HG03060 (cell line): ENCODE data around the gene NEUROG1.

ENCODE experiments used
- ATAC-seq: cut with Tn5 transposase; IDR thresholded peaks from one replicate; pipeline ENCODE4 v1.9.1; 2021; ENCODE audit warnings: low read depth, moderate number of reproducible peaks; ENCODE audit not compliant: unreplicated experiment

The NEUROG1 gene

DNA sequence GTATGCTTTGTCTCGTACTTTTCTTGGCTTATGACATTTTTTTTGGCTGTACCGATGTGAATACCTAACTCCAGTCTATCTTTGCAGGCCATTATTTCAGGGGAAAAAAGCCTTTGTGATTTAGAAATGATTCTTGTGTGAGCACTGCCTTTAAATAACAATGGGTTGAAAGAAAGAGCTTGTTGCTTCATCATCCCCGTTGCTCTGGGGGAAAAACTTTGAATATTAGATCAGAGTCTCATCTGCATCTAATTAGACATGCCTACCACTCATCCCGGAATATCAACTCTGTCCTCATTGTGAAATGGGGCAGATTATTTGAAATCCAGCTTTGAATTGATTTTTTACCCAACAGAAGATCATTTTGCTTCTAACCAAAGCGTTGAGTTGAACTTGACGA lies 29.5 kb upstream of the NEUROG1 start:
- no peak for ATAC-seq

DNA sequence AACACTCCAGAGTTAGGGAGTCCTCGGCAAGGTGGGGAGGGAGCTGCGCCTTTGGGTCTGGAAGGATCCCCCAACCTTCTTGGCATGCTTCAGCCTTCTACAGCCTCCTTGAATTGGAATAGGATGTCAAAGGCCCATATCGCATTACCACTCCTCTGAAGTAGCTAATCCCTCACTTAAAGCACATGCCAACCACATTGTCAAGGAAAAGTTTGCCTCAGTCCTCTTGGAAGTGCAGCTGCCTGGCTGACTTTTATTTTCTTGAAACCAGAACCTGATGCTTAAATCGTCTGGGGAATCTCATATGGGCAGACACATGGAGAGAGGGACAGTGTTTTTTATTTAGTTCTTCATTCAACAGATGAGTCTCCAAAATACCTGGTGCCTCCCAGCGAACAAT lies 28.6 kb upstream of the NEUROG1 start:
- ATAC-seq = no peak

DNA sequence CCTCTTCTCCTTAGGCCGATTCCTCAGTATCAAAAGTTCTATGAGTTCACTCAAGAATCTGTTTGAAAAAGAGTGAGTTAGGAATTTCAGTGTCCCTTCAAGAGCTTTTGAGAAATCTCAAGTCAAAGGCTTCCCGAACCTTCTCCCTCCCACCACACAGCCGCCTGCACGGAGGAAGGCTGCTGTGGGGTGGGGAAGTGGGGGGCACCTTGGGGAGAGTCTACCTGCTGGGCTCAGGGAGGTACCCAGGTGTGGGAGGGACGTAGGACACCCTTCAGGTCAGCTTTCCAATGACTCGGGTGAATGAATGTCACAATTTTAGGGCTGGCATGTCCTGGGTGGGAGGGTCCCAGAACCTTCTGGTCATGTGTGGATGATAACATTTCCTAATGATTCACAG lies 25.5 kb upstream of the NEUROG1 start:
- no peak for ATAC-seq

DNA sequence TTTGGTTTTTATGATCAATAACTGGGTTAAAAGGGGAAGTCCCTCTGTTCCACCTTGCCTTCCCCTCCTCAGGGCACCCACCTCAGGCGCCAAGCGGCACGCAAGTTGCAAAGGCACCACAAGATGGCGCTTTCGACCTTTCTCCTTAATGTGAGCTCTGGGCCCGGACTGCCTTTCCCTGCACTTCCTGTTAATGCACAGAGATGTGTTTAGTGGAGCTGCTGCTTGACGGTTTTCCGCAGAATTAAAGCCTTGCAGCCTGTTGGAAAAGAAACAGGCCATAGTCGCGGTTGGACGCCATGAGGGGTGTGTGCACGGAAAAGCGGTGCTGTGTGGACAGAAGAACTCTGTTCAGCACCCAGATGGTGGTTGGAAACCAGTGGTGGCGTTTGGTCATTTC lies 25.1 kb upstream of the NEUROG1 start:
- ATAC-seq = peak; percentile 74

- no peak for ATAC-seq
Observed at GRCh38 chr5:135559354-135559753, 23.6 kb upstream of the NEUROG1 start.

DNA sequence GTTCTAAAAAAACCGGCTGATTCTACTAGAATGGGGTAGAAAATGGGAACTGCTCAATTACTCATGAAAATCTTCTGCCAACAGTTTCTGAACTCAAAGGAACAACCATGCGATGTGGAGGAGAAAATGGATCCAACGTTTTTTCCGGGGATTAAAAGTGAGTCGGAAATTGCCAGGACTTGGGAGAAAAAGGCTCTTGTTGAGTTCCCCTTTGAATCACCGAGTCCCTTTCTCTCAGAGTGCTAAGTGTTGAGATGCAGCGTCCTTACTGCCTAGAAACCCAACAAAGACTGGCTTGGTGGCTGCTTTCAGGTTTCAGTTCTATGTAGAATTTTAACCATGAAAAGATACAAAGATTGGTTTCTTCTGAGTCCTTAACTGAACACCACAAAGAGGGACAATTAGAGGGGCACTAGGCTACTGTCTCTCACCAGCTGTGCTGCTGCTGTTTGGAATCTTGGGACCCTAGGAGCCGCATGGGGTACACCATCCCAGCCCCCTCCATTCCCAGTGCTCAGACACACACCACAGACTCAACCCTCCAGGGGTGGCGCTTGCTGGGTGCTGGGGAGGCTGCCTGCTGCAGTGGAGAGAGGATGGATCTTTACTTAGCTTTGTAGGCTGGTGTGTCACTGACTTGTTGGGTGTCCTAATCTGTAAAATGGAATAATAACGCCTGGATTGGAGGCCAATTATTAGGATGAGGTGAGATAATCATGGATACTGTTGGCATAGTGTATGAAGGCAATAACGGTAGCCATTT lies 21.5 kb upstream of the NEUROG1 start:
- no peak for ATAC-seq

GRCh38 chr5:135556620-135557019 lies 20.9 kb upstream of the NEUROG1 start:
- no peak for ATAC-seq

GRCh38 chr5:135555530-135555929 lies 19.8 kb upstream of the NEUROG1 start:
- no peak for ATAC-seq

- ATAC-seq = no peak
Observed at GRCh38 chr5:135553688-135554462, 18.1 kb upstream of the NEUROG1 start.

DNA sequence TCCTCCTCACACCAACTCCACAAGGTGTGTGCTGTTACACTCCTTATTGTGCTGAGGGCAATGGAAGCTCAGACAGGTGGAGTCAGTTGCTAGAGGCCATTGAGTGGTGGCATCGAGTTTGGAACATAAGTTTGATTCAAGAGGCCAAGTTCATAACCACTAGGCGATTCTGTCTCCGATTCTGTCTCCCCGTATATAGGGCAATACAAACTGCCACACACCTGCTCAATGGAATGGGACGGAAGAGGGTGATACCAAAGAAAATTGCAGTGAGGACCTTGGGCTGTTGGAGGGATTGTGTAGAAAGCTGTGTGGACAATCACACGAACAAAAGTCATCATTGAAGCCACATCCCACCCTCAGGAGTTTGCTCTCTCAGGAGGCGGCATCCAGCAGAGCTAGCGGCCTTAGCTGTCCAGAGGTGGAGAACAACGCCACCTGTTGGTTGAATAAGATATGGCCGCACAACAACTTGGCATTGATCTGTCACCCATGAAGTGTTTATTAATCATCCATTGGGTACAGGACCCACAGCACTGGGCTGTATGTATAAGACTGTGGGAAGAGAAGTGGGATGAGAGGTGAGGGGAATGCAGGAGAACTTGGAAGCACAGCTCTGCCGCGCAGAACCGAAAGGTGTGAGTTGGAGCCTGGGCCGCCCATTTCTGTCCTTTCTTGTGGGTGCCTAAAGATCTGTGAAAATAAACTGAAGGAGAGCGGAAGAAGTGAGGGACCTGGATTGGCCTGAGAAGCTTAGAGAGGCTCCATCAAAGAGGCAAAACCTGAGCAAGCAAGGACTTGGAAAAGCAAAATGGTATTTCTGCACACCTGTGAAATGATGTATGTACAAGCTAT lies 16.1 kb upstream of the NEUROG1 start:
- ATAC-seq = no peak

DNA sequence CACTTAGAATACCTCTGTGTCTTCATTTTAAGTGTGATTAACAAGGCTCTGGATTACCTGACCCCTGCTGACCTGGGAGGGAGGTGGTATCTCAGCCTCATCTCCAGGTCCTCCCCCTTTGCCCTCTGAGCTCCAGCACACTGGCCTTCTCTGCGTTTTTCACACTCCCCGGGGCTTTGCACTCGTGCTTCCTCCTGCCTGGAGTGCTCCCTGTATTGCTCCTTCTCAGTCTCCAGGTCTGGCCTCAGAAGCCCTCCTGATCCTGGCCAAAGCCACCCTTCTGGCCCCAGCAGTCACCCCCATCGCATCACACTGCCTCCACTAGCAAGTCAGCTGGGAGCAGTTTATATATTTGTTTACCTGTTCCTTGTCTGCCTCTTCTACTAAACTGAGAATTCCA lies 13.6 kb upstream of the NEUROG1 start:
- ATAC-seq = no peak

GRCh38 chr5:135547590-135548254 lies 12.0 kb upstream of the NEUROG1 start:
- ATAC-seq = no peak

GRCh38 chr5:135546912-135547311 lies 11.1 kb upstream of the NEUROG1 start:
- ATAC-seq = no peak

DNA sequence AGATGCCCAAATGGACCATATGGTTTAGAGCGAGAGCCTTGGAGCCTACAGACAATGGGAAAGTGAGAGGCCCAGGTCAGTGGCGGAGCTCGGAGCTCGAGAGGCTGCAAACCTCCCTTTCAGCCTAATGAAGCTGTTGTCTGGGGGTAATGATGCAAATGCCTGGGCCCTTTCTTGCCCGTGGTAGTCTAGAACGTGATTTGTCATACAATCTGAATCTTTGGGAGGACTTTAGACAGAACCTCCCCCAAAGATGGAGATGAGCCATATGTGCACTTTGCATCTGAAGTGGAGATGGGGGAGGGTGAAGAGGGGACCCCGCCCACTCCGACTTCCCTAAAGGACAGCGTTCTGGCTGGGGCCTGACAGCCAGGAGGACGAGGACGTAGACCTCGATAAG lies 10.3 kb upstream of the NEUROG1 start:
- ATAC-seq = no peak

- no peak for ATAC-seq
Observed at GRCh38 chr5:135545099-135545498, 9.3 kb upstream of the NEUROG1 start.

DNA sequence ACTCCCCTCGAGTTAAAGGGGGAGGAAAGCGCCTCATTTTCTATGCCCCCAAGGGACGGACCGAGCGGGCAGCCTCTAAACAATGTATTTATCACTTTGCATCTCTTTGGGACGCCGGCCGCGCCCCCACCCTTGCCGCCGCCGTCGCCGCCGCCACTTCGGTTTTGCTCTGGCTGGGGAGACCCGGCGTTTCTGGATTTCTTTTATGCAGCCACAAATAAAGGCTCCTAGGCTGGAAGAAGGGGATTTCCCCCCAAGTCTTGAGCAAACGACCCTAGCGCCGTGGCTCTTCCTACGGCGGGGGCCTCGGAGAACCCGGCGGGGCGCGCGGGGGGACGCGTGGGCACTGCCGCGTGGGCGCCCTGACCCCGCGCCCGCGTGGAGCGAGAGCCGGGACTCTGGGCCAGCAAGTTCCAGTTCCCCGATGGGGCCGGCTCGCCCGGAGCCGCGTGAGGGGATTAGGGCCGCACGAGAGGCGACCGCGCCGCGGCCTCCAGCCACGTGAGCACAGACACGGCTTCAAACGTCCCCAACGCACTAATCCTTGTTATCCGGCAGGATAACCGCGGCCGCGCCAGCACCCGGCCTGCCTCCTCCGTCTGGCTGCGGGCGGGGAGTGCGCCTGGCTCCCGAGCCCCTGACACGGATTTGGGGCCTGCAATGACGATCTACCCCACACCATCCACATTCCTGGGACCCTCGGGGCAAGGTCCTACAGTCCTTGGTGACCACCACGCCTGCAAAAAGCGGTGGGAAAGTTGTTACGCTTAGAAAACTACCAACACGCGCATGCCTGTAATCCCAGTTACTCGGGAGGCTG lies 7.9 kb upstream of the NEUROG1 start:
- ATAC-seq = no peak

GRCh38 chr5:135543001-135543484 lies 7.3 kb upstream of the NEUROG1 start:
- no peak for ATAC-seq

DNA sequence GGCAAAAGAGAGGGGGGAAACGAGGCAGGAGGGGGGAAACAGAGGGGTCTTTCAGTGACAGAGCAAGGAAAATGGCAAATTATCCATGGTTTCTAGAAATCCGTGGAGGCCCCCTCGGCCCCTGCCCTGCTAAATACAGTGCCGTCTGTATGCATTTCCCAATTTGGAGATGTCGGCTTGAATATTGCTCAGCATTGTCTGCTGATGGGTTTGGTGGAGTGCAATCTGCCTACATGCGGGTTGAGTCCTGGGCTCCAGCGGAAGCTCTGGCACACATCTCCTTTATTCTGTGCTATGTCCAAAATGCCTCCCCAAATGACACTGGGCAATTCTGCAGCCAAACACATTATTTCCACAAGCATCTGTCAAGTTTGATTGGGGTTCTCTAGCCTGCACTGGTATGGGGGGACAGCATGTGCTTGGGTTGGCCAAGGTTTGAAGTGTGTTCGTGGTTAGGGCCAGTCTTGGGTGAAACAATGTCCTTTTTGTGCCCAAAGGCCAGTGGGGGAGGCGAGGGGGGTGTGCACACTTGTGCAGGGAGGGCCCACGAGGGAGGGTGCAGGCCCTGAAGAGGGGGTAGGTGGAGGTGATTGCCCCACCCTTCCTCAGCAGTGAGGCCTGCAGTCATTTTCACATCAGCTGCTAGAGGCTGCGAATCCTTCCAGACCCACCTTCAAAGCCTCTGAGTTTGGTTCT lies 6.2 kb upstream of the NEUROG1 start:
- ATAC-seq = no peak

GRCh38 chr5:135539430-135540005 lies 3.8 kb upstream of the NEUROG1 start:
- no peak for ATAC-seq
